Right lobe of liver (tissue), 4 donors: ENCODE data around the gene CAMK2D.

Experiments
- CTCF ChIP-seq, 4 donors: fragments of 200-600 bp in 3 of 4; fragments of 450-650 bp in 1 of 4; IDR thresholded peaks; one replicate each; pipeline versions ENCODE4 v1.5.1 to v1.8.0; 2016 to 2022; ENCODE audit warnings: antibody characterized with exemption in 4 of 4, mild to moderate bottlenecking in 2 of 4
- POLR2A ChIP-seq: fragments of 450-650 bp; IDR thresholded peaks from one replicate; pipeline ENCODE4 v1.6.1; 2017; ENCODE audit warnings: antibody characterized with exemption, mild to moderate bottlenecking
- donor health status: DM: no; HTN: no; CAD: no.
- donor health status: DM: no; HTN: no; CAD: no.
- donor health status: DM: no; HTN: yes; CAD: no.

GRCh38 chr4:113591982-113592381 is 169.6 kb downstream of the CAMK2D start:
- TF ChIP-seq CTCF (IDR thresholded peaks at IDR 0.05) (no peak), POLR2A (no peak)
